A549 (cell line): Measurements from ENCODE around the gene TMEM238L.

ENCODE experiments used
- CTCF ChIP-seq: fragments of >200 bp; sonication (Bioruptor Twin); formaldehyde crosslinking; IDR thresholded peaks from 3 replicates; pipeline ENCODE4 v1.5.1; 2016
- EP300 ChIP-seq, 2 experiments: fragments of >200 bp; sonication (Bioruptor Twin); formaldehyde crosslinking; IDR thresholded peaks; 2 replicates in 1 of 2; 3 replicates in 1 of 2; pipeline ENCODE4 v1.6.1; 2016 to 2017
- MAFK ChIP-seq: fragments of 450-650 bp; IDR thresholded peaks from 2 replicates; pipeline ENCODE4 v1.6.1; 2014; ENCODE audit not compliant: partially characterized antibody
- PHF8 ChIP-seq: fragments of 200-600 bp; sonication (generic); IDR thresholded peaks from 2 replicates; pipeline ENCODE4 v1.6.1; 2016; ENCODE audit warnings: low read depth, mild to moderate bottlenecking, antibody characterized with exemption, moderate library complexity, borderline replicate concordance
- POLR2A ChIP-seq: IDR thresholded peaks from 2 replicates; pipeline ENCODE4 v1.6.1; 2012; ENCODE audit warnings: mild to moderate bottlenecking, low read length
- RARB ChIP-seq: fragments of 250-450 bp; sonication (Bioruptor Pico); IDR thresholded peaks from 2 replicates; pipeline ENCODE4 v1.8.0; 2021; ENCODE audit warnings: mild to moderate bottlenecking, moderate library complexity
- ZFP36 ChIP-seq: fragments of 450-650 bp; IDR thresholded peaks from 2 replicates; pipeline ENCODE4 v1.6.1; 2014; ENCODE audit warnings: borderline replicate concordance; ENCODE audit not compliant: partially characterized antibody

- TF ChIP-seq CTCF: no peak
- TF ChIP-seq ZFP36: no peak
- no peak for TF ChIP-seq RARB (CRISPR knock-in tag)
- TF ChIP-seq MAFK: no peak
- TF ChIP-seq EP300 (IDR thresholded peaks at IDR 0.05): no peak
- no peak for TF ChIP-seq PHF8
- TF ChIP-seq POLR2A: no peak
Observed at GRCh38 chr17:10787306-10788045, 16.4 kb downstream of the TMEM238L start.
